ENCODE data around the gene MBD3.

DNA sequence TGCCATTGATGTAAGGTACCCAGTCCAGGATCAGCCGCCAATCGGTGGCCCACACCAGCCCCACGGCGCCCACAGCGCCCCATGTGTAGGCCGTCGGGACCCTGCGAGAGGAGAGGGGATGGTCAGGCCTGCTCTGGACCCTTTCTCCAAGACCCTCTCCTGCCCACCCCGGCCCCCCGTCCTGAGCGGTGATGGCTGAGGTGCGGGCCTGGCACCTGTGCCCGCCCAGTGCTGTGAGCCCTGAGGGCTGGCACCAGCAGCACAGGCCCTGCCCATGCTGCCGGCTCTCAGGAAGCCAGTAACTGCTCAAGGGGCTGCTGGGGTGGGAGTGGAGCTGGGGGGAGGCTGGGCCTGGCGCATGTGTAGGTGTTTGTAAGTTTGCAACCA lies 6.8 kb upstream of the MBD3 start:
- TF ChIP-seq, protein P1, sequence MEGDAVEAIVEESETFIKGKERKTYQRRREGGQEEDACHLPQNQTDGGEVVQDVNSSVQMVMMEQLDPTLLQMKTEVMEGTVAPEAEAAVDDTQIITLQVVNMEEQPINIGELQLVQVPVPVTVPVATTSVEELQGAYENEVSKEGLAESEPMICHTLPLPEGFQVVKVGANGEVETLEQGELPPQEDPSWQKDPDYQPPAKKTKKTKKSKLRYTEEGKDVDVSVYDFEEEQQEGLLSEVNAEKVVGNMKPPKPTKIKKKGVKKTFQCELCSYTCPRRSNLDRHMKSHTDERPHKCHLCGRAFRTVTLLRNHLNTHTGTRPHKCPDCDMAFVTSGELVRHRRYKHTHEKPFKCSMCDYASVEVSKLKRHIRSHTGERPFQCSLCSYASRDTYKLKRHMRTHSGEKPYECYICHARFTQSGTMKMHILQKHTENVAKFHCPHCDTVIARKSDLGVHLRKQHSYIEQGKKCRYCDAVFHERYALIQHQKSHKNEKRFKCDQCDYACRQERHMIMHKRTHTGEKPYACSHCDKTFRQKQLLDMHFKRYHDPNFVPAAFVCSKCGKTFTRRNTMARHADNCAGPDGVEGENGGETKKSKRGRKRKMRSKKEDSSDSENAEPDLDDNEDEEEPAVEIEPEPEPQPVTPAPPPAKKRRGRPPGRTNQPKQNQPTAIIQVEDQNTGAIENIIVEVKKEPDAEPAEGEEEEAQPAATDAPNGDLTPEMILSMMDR (IDR thresholded peaks at IDR 0.05) = no peak
- TF ChIP-seq EP300 (IDR thresholded peaks at IDR 0.05) (no peak), POLR2AphosphoS5 (IDR thresholded peaks at IDR 0.05) (no peak), POLR2A (IDR thresholded peaks at IDR 0.05) (no peak)
